GM18505 (cell line): ENCODE measurements around the gene EP300.
"Not testable (repeated sequence)": the region's sequence is repeated elsewhere in the genome, so short reads cannot be mapped to it uniquely, and the experiment has no call there.

Experiments used
- ATAC-seq: cut with Tn5 transposase; IDR thresholded peaks from one replicate; pipeline ENCODE4 v1.9.1; 2021; ENCODE audit not compliant: unreplicated experiment
- POLR2A ChIP-seq: IDR thresholded peaks from 4 replicates; pipeline ENCODE4 v1.6.1; 2011; ENCODE audit warnings: borderline replicate concordance; ENCODE audit not compliant: insufficient read depth, insufficient read length; ENCODE audit errors: extremely low read depth

Gene EP300

DNA sequence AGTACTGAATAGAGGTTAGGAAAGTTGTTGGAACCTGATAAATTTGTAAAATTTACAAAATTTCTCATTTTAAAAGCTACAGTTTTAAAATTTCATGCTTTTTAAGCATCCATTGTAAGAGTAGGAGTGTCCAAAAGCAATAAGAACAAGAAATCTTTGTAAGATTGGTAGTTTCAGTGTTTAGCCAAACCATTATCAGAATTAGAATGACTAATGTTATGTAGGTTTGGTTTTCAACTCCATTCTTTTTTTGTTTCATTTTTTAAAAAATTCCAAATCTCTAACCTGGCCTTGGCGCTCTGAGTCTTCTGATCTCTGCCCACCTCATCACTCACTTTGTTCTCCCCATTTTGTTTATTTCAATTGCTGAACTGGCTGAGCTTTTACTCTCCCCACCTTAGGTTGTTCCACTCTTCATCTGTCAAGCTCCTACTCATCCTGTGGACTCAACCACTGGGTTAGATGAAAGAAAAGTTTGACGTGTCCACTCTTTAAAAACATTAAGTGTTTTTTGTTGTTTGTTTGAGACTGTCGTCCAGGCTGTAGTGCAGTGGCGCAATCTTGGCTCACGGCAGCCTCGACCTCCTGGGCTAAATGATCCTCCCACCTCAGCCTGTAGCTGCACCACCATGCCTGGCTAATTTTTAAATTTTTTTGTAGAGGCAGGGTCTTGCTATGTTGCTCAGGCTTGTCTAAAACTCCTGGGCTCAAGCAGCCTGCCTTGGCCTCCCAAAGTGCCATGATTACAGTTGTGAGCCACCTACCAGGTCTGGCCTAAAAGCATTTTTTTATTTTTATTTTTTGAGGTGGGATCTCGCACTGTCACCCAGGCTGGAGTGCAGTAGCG, 14.0 kb downstream of the EP300 start:
- TF ChIP-seq POLR2A, result no peak
- ATAC-seq, result no peak

DNA sequence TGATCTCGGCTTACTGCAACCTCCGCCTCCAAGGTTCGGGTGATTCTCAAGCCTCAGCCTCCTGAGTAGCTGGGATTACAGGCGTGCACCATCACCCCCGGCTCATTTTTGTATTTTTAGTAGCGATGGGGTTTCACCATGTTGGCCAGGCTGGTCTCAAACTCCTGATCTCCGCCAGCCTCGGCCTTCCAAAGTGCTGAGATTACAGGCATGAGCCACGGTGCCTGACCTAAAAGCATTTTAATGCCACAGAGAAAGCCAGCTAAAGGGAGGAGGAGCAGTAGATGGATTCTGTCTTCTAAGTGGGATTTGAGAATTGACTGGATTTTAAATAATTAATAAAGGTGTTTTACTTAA, 14.6 kb downstream of the EP300 start:
- not testable (repeated sequence) for ATAC-seq

DNA sequence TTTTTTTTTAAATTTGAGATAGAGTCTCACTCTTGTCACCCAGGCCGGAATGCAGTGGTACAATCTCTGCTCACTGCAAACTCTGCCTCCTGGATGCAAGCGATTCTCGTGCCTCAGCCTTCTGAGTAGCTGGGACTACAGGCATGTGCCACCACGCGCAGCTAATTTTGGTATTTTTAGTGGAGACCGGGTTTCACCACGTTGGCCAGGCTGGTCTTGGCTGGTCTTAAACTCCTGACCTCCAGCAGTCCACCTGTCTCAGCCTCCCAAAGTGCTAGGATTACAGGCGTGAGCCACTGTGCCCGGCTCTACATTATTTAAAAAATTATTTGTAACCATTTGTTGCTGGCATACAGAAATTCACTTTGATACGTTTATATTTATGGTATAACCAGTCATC, 18.6 kb downstream of the EP300 start:
- no peak for TF ChIP-seq POLR2A
- no peak for ATAC-seq

DNA sequence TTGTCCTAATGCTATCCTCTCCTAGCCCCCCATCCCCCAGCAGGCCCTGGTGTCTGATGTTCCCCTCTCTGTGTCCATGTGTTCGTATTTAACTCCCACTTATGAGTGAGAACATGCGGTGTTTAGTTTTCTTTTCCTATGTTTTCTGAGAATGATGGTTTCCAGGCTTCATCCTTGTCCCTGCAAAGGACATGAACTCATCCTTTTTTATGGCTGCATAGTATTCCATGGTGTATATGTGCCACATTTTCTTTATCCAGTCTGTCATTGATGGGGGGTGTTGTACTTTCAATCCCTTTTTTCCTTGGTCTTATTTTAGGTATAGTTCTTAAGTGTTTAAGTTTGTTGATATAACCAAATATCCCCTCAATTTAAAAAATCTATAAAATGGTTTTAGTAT, 23.9 kb downstream of the EP300 start:
- ATAC-seq, result no peak
- TF ChIP-seq POLR2A, result no peak

DNA sequence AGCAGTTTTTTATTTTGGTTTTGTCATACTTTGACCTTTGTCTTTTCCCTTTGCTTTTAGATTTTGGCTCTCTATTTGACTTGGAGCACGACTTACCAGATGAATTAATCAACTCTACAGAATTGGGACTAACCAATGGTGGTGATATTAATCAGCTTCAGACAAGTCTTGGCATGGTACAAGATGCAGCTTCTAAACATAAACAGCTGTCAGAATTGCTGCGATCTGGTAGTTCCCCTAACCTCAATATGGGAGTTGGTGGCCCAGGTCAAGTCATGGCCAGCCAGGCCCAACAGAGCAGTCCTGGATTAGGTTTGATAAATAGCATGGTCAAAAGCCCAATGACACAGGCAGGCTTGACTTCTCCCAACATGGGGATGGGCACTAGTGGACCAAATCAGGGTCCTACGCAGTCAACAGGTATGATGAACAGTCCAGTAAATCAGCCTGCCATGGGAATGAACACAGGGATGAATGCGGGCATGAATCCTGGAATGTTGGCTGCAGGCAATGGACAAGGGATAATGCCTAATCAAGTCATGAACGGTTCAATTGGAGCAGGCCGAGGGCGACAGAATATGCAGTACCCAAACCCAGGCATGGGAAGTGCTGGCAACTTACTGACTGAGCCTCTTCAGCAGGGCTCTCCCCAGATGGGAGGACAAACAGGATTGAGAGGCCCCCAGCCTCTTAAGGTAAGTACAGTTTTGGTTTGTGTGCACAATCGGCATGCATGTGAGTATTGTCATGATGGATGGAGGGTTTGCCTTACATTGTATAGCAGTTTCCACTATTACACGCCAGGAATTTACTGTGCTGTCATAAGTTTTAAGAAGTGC, 25.0 kb downstream of the EP300 start:
- TF ChIP-seq POLR2A, result peak; percentile 21
- no peak for ATAC-seq

DNA sequence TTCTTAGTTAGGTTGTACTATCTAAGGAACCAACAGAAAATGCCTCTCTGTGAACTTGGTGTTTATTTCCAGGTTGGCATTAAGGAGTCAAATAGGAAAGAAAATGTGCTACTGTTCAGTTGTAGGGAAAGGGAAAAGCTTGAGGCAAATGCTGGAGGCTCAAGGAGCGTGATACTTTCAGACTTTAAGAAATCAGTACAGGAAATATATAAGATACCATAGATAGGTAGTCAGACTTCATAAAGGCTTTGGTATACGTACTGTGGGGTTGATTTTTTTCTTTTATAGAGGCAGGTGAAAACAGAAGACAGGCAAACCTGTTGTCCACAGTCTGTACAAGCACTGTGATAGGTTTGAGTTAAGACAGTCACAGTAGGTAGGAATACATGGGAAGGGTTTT, 30.8 kb downstream of the EP300 start:
- ATAC-seq, result no peak
- no peak for TF ChIP-seq POLR2A

DNA sequence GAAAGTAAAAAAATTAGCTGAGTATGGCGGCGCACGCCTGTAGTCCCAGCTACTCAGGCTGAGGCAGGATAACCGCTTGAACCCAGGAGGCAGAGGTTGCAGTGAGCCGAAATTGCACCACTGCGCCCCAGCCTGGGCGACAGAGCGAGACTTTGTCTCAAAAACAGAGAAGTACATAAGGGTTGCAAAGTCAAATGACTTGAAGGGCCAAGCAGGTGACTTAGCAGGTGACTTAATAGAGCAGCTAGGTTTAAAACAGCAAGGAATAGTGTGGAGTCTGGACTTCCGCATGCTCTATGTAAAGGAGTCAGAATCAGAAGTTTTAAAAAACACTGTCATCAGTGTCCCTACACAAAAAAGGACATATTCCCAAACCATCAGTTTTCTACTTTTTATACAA, 31.7 kb downstream of the EP300 start:
- no peak for ATAC-seq
- no peak for TF ChIP-seq POLR2A

DNA sequence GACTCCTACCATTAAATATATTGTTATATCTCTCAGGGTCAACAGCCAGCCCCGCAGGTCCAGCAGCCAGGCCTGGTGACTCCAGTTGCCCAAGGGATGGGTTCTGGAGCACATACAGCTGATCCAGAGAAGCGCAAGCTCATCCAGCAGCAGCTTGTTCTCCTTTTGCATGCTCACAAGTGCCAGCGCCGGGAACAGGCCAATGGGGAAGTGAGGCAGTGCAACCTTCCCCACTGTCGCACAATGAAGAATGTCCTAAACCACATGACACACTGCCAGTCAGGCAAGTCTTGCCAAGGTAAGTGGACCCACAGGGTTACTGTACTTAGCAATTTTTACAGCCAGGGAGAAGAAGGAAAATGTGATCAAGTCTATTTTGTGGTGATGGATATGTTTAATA, 35.1 kb downstream of the EP300 start:
- TF ChIP-seq POLR2A, result no peak
- no peak for ATAC-seq

DNA sequence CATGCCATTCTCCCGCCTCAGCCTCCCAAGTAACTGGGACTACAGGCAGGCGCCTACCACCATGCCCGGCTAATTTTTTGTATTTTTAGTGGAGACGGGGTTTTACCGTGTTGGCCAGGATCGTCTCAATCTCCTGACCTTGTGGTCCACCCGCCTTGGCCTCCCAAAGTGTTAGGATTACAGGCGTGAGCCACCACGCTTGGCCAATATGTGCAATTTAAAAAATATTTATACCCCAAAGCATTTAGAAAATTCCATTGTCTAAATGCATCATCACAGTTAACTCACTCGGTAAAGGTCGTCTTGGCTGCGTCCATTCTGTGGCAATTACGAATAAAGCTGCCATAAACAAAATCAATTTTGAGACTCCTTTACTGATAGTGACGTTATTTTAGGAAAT, 36.2 kb downstream of the EP300 start:
- no peak for TF ChIP-seq POLR2A
- ATAC-seq, result no peak

DNA sequence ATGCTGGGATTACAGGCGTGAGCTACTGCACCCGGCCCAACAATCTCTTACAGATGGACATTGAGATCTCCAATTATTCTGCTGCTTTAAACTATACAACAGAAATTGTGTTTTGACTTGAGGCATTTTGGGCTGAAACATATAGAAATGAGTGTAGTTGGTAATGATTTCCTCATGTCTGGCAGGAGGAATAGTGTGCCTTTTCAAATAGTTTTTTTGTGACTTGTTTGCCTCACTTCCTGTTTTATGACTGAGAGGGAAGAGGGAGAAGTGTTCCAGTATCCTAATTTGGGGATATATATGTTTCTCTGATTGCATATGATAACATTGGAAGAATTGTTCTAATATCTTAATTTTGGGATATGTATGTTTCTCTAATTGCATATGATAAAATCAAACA, 40.2 kb downstream of the EP300 start:
- TF ChIP-seq POLR2A, result no peak
- no peak for ATAC-seq

DNA sequence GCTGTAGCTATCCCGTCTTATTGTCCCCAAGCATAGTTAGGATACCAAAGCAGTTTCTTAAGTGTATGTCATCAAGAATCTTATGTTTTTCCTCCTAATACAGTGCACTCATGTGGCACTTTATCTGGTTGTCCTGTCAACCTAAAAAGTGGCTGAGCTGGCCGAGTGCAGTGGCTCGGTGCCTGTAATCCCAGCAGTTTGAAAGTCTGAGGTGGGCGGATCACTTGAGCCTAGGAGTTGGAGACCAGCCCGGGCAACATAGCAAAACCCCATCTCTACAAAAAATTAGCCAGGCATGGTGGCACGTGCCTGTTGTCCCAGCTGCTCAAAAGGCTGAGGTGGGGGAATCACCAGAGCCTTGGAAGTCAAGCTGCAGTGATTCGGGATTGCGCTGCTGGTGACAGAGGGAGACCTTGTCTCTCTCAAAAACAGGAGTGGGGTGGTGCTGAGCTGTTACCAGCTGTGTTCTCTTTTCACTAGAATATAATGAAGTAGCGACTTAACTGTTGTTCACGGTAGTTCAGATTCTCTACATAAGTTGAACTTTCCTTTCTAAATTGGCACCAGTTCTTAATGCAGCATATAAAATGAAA, 48.1 kb downstream of the EP300 start:
- no peak for TF ChIP-seq POLR2A
- ATAC-seq, result no peak

DNA sequence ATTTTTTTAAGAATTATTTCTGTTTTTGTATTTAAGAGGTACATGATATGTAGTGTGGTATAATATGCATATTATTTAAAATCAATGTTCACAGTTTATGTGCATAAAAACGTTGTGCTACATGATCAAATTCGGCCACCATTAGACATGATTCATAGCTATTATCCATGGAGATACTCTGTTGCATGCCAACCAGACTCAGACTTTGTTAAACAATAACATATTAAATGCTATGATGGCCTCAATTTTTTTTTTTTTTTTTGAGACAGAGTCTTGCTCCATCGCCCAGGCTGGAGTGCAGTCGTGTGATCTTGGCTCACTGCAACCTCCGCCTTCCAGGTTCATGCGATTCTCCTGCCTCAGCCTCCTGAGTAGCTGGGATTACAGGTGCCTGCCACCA, 53.5 kb downstream of the EP300 start:
- not testable (repeated sequence) for ATAC-seq

DNA sequence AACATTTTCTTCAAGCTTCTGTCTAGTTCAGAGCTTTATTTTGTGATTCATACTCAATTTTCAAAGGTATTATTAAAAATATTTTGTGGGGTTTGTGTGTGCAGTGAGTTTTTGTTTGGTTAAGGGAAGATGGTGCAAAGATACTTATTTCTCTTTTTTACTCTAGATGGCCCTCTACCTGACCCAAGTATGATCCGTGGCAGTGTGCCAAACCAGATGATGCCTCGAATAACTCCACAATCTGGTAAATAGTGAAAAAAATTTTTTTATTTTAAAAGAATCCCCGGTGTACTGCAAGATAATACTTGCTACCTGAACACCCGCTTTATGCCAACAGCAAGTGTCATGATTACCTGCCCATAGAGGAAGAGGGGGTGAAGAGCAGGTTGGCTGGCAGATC, 54.2 kb downstream of the EP300 start:
- ATAC-seq, result no peak
- no peak for TF ChIP-seq POLR2A

DNA sequence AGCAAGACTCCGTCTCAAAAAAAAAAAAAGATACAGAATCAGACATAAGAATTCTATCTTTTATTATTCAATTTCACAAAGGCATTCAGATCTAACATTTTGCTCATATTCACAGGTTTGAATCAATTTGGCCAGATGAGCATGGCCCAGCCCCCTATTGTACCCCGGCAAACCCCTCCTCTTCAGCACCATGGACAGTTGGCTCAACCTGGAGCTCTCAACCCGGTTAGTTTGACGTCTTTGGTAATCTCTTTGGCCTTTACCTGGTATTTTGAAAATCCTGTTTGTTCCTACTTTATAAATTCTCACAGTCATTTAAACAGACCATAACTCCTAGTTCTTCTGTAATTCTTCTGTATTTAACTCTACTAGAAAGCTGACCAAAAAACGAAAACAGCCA, 55.3 kb downstream of the EP300 start:
- no peak for ATAC-seq
- TF ChIP-seq POLR2A, result no peak
